K562 (cell line): ENCODE measurements around the gene MAGIX. TPM values are rescaled to one million over a fixed set of nuclear protein-coding genes. Genes with fewer than 3 reads are reported as not detected.
A peak's percentile ranks its signal among the peaks of the same experiment; 100 is the strongest.

Source experiments
- ARNT ChIP-seq, 2 experiments: fragments of 450-650 bp; IDR thresholded peaks; 2 replicates each; pipeline ENCODE4 v1.6.1; 2016; ENCODE audit warnings: mild to moderate bottlenecking in 1 of 2
- CCNT2 ChIP-seq: IDR thresholded peaks from 2 replicates; pipeline ENCODE4 v1.6.1; 2011; ENCODE audit warnings: borderline replicate concordance, low read depth, mild to moderate bottlenecking, moderate library complexity, mixed read lengths, low read length; ENCODE audit not compliant: insufficient read length; ENCODE audit errors: extremely low read depth
- KDM2B ChIP-seq: fragments of 250-450 bp; sonication (Bioruptor Pico); IDR thresholded peaks from 2 replicates; pipeline ENCODE4 v1.8.0; 2021; ENCODE audit warnings: mild to moderate bottlenecking, moderate library complexity
- KDM5B ChIP-seq: fragments of 200-600 bp; sonication (generic); IDR thresholded peaks from 2 replicates; pipeline ENCODE4 v1.6.1; 2012; ENCODE audit warnings: low read depth, mild to moderate bottlenecking, moderate library complexity, low read length, control low read depth, inconsistent platforms; ENCODE audit not compliant: insufficient replicate concordance
- NRF1 ChIP-seq, 2 experiments: fragments of 450-650 bp; IDR thresholded peaks in 1 of 2; conservative IDR thresholded peaks in 1 of 2; 2 replicates each; pipeline ENCODE4 v1.6.1; 2014; ENCODE audit warnings: mild to moderate bottlenecking in 2 of 2
- POLR2A ChIP-seq: fragments of 450-650 bp; conservative IDR thresholded peaks from 2 replicates; pipeline ENCODE4 v1.6.1; 2016
- RAD21 ChIP-seq, 2 experiments: fragments of 250-450 bp in 1 of 2; fragments of 450-650 bp in 1 of 2; sonication (Bioruptor Pico) in 1 of 2; formaldehyde crosslinking in 1 of 2; IDR thresholded peaks in 1 of 2; conservative IDR thresholded peaks in 1 of 2; 2 replicates each; pipeline versions ENCODE4 v1.4.0 to v1.8.0; 2020 to 2022; ENCODE audit warnings: mild to moderate bottlenecking in 2 of 2, moderate library complexity in 1 of 2
- RBM14 ChIP-seq: fragments of 200-400 bp; formaldehyde crosslinking; IDR thresholded peaks from 2 replicates; pipeline ENCODE4 v1.6.1; 2018; ENCODE audit warnings: low read depth, mild to moderate bottlenecking, low read length, moderate library complexity, borderline replicate concordance; ENCODE audit not compliant: insufficient read depth
- SMAD4 ChIP-seq: fragments of 250-450 bp; sonication (Bioruptor Pico); conservative IDR thresholded peaks from 2 replicates; pipeline ENCODE4 v1.8.0; 2021; ENCODE audit warnings: inconsistent platforms, mild to moderate bottlenecking, moderate library complexity
- ZNF740 ChIP-seq, 3 experiments: fragments of 200-800 bp in 1 of 3; sonication (Bioruptor generic) in 1 of 3; sonication (generic) in 1 of 3; formaldehyde crosslinking in 1 of 3; IDR thresholded peaks; 2 replicates each; pipeline versions ENCODE4 v1.6.1 to v1.8.0; 2016 to 2022; ENCODE audit warnings: mild to moderate bottlenecking in 2 of 3, missing compliant biosample characterization in 2 of 3, missing genetic modification characterization in 2 of 3, missing genetic modification reagents in 1 of 3
- polyA plus RNA-seq, 8 experiments: library from polyadenylated mRNA; depleted of rRNA in 4 of 8; stranded (reverse) in 5 of 8; unstranded in 3 of 8; fragments of >200 nt; fragmentation: Nextera tagmentation in 2 of 8; fragmentation: Illumina TruSeq in 1 of 8; extraction: Ambion mirVana in 2 of 8; extraction: Trizol in 1 of 8; gene quantifications; 2 replicates each; pipeline versions ENCODE4 v1.2.1 to v1.2.3, GENCODE V29; 2011 to 2014; ENCODE audit warnings: inconsistent platforms in 1 of 8, missing spikeins in 1 of 8
- total RNA-seq, 7 experiments: library from RNA; depleted of rRNA in 6 of 7; stranded (reverse); fragments of >200 nt in 6 of 7; fragmentation: Illumina TruSeq in 2 of 7; extraction: Trizol in 2 of 7; gene quantifications; 2 replicates each; pipeline versions ENCODE4 v1.2.1 to v1.2.3, GENCODE V29; 2011 to 2021; ENCODE audit warnings: low replicate concordance in 1 of 7
- TF ChIP-seq, protein P1 (sequence below), 2 experiments: fragments of 450-650 bp in 1 of 2; IDR thresholded peaks; 2 replicates each; pipeline ENCODE4 v1.6.1; 2011 to 2017; ENCODE audit warnings: low read depth in 2 of 2, antibody characterized with exemption in 1 of 2, borderline replicate concordance in 1 of 2, low read length in 1 of 2, mild to moderate bottlenecking in 1 of 2, mixed read lengths in 1 of 2; ENCODE audit not compliant: control insufficient read depth in 1 of 2
- TF ChIP-seq, protein P2 (sequence below): fragments of 250-450 bp; sonication (Bioruptor Pico); IDR thresholded peaks from 2 replicates; pipeline ENCODE4 v1.4.0; 2020
- TF ChIP-seq, protein P3 (sequence below): sonication (generic); formaldehyde crosslinking; IDR thresholded peaks from 2 replicates; pipeline ENCODE4 v1.8.1; 2022; ENCODE audit warnings: missing genetic modification reagents

Gene MAGIX
- total and polyA plus RNA-seq, 9 of the 15 experiments (the other 6 are each of a cell fraction or from before 2014, with no cell fraction given): 0.08 to 3.5 (median 0.47) TPM

GRCh38 chrX:49163555-49164419 is 1.2 kb downstream of the MAGIX start (continued):
- TF ChIP-seq, protein P1, sequence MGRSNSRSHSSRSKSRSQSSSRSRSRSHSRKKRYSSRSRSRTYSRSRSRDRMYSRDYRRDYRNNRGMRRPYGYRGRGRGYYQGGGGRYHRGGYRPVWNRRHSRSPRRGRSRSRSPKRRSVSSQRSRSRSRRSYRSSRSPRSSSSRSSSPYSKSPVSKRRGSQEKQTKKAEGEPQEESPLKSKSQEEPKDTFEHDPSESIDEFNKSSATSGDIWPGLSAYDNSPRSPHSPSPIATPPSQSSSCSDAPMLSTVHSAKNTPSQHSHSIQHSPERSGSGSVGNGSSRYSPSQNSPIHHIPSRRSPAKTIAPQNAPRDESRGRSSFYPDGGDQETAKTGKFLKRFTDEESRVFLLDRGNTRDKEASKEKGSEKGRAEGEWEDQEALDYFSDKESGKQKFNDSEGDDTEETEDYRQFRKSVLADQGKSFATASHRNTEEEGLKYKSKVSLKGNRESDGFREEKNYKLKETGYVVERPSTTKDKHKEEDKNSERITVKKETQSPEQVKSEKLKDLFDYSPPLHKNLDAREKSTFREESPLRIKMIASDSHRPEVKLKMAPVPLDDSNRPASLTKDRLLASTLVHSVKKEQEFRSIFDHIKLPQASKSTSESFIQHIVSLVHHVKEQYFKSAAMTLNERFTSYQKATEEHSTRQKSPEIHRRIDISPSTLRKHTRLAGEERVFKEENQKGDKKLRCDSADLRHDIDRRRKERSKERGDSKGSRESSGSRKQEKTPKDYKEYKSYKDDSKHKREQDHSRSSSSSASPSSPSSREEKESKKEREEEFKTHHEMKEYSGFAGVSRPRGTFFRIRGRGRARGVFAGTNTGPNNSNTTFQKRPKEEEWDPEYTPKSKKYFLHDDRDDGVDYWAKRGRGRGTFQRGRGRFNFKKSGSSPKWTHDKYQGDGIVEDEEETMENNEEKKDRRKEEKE (IDR thresholded peaks at IDR 0.05; ENCODE audit: borderline replicate concordance in 1 of 2, control insufficient read depth in 1 of 2, low read depth in 2 of 2, low read length in 1 of 2): peak in 1 of 2 experiments; percentile 58; a peak in 1 of 4 replicates
- TF ChIP-seq ARNT (IDR thresholded peaks at IDR 0.05) (no peak), RAD21 (CRISPR knock-in tag; conservative IDR thresholded peaks at IDR 0.05 in 1 of 2, IDR thresholded peaks at IDR 0.05 in 1 of 2) (peak; percentile 47 to 53; a peak in 3 of 4 replicates), KDM2B (no peak), RBM14 (no peak), KDM5B (peak; percentile 29), POLR2A (peak; percentile 22; the same call in 1 of the 2 replicates), ZNF740 (CRISPR knock-in tag; IDR thresholded peaks at IDR 0.05) (no peak), ZNF740 (tag; IDR thresholded peaks at IDR 0.05) (0 out of 4 replicates have a peak, but pooled peaks of 1 of the 2 experiments have one; percentile 25), NRF1 (conservative IDR thresholded peaks at IDR 0.05 in 1 of 2, IDR thresholded peaks at IDR 0.05 in 1 of 2) (peak; percentile 90 to 92), CCNT2 (peak; percentile 52), SMAD4 (CRISPR knock-in tag) (peak; percentile 21; the same call in 1 of the 2 replicates)
- TF ChIP-seq, protein P2, sequence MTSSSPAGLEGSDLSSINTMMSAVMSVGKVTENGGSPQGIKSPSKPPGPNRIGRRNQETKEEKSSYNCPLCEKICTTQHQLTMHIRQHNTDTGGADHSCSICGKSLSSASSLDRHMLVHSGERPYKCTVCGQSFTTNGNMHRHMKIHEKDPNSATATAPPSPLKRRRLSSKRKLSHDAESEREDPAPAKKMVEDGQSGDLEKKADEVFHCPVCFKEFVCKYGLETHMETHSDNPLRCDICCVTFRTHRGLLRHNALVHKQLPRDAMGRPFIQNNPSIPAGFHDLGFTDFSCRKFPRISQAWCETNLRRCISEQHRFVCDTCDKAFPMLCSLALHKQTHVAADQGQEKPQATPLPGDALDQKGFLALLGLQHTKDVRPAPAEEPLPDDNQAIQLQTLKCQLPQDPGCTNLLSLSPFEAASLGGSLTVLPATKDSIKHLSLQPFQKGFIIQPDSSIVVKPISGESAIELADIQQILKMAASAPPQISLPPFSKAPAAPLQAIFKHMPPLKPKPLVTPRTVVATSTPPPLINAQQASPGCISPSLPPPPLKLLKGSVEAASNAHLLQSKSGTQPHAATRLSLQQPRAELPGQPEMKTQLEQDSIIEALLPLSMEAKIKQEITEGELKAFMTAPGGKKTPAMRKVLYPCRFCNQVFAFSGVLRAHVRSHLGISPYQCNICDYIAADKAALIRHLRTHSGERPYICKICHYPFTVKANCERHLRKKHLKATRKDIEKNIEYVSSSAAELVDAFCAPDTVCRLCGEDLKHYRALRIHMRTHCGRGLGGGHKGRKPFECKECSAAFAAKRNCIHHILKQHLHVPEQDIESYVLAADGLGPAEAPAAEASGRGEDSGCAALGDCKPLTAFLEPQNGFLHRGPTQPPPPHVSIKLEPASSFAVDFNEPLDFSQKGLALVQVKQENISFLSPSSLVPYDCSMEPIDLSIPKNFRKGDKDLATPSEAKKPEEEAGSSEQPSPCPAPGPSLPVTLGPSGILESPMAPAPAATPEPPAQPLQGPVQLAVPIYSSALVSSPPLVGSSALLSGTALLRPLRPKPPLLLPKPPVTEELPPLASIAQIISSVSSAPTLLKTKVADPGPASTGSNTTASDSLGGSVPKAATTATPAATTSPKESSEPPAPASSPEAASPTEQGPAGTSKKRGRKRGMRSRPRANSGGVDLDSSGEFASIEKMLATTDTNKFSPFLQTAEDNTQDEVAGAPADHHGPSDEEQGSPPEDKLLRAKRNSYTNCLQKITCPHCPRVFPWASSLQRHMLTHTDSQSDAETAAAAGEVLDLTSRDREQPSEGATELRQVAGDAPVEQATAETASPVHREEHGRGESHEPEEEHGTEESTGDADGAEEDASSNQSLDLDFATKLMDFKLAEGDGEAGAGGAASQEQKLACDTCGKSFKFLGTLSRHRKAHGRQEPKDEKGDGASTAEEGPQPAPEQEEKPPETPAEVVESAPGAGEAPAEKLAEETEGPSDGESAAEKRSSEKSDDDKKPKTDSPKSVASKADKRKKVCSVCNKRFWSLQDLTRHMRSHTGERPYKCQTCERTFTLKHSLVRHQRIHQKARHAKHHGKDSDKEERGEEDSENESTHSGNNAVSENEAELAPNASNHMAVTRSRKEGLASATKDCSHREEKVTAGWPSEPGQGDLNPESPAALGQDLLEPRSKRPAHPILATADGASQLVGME: no peak
- TF ChIP-seq, protein P3, sequence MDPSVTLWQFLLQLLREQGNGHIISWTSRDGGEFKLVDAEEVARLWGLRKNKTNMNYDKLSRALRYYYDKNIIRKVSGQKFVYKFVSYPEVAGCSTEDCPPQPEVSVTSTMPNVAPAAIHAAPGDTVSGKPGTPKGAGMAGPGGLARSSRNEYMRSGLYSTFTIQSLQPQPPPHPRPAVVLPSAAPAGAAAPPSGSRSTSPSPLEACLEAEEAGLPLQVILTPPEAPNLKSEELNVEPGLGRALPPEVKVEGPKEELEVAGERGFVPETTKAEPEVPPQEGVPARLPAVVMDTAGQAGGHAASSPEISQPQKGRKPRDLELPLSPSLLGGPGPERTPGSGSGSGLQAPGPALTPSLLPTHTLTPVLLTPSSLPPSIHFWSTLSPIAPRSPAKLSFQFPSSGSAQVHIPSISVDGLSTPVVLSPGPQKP (CRISPR knock-in tag): no peak
